ENCODE results near the gene PYY.
"Not testable (repeated sequence)": the region's sequence is repeated elsewhere in the genome, so short reads cannot be mapped to it uniquely, and the experiment has no call there.

The PYY gene

GRCh38 chr17:43978078-43978477 lies 24.3 kb upstream of the PYY start:
- no peaks in the 10 kb centered on the region for H3K9me3 ChIP-seq (ENCODE audit: control insufficient read depth, low read length)
- no peak overlapping the region for H3K4me3 ChIP-seq (ENCODE audit: extremely low read depth, insufficient read depth, low read length, poor library complexity, severe bottlenecking)
- no peaks in the 10 kb centered on the region for H3K4me1 ChIP-seq (ENCODE audit: control insufficient read depth, insufficient read depth, low read length, poor library complexity, severe bottlenecking)
- H3K27ac ChIP-seq (ENCODE audit: low read depth, low read length, severe bottlenecking): no peak overlapping the region
- 76 to 86% methylated on average over 2 of the region's 2 CpGs for WGBS, 2 experiments (ENCODE audit: insufficient coverage in 2 of 2)
- no peaks in the 10 kb centered on the region for H3K36me3 ChIP-seq (ENCODE audit: control insufficient read depth, insufficient read depth, low read length)

- Histone ChIP-seq H3K4me3 (ENCODE audit: extremely low read depth, insufficient read depth, low read length, poor library complexity, severe bottlenecking) (no peak overlapping the region), H3K9me3 (ENCODE audit: control insufficient read depth, low read length) (no peaks in the 10 kb centered on the region), H3K4me1 (ENCODE audit: control insufficient read depth, insufficient read depth, low read length, poor library complexity, severe bottlenecking) (no peaks in the 10 kb centered on the region), H3K36me3 (ENCODE audit: control insufficient read depth, insufficient read depth, low read length) (no peaks in the 10 kb centered on the region), H3K27ac (ENCODE audit: low read depth, low read length, severe bottlenecking) (no peak overlapping the region)
- 64 to 80% methylated on average over 8 of the region's 9 CpGs for WGBS, 2 experiments (ENCODE audit: insufficient coverage in 2 of 2)
Observed at GRCh38 chr17:43976963-43977837, 23.5 kb upstream of the PYY start.

- no CpG with 5 or more reads among the region's 27 CpGs for WGBS, 2 experiments (ENCODE audit: insufficient coverage in 2 of 2)
- H3K9me3 ChIP-seq (ENCODE audit: control insufficient read depth, low read length): no peaks in the 10 kb centered on the region
- no peak overlapping the region for H3K4me3 ChIP-seq (ENCODE audit: extremely low read depth, insufficient read depth, low read length, poor library complexity, severe bottlenecking)
- no peaks in the 10 kb centered on the region for H3K36me3 ChIP-seq (ENCODE audit: control insufficient read depth, insufficient read depth, low read length)
- H3K4me1 ChIP-seq (ENCODE audit: control insufficient read depth, insufficient read depth, low read length, poor library complexity, severe bottlenecking): no peaks in the 10 kb centered on the region
- H3K27ac ChIP-seq (ENCODE audit: low read depth, low read length, severe bottlenecking): no peak overlapping the region
Observed at GRCh38 chr17:43975898-43976297, 22.2 kb upstream of the PYY start.

GRCh38 chr17:43974382-43975266 lies 20.9 kb upstream of the PYY start:
- Histone ChIP-seq H3K36me3 (ENCODE audit: control insufficient read depth, insufficient read depth, low read length) (no peaks in the 10 kb centered on the region), H3K4me1 (ENCODE audit: control insufficient read depth, insufficient read depth, low read length, poor library complexity, severe bottlenecking) (no peaks in the 10 kb centered on the region), H3K9me3 (ENCODE audit: control insufficient read depth, low read length) (no peaks in the 10 kb centered on the region), H3K4me3 (ENCODE audit: extremely low read depth, insufficient read depth, low read length, poor library complexity, severe bottlenecking) (no peak overlapping the region), H3K27ac (ENCODE audit: low read depth, low read length, severe bottlenecking) (no peak overlapping the region)
- 80 to 83% methylated on average over 4 to 11 of the region's 14 CpGs for WGBS, 2 experiments (ENCODE audit: insufficient coverage in 2 of 2)

GRCh38 chr17:43972444-43973212 lies 18.9 kb upstream of the PYY start:
- H3K27ac ChIP-seq (ENCODE audit: low read depth, low read length, severe bottlenecking); H3K9me3 ChIP-seq (ENCODE audit: control insufficient read depth, low read length): not testable (repeated sequence)
- WGBS, 2 experiments (ENCODE audit: insufficient coverage in 2 of 2): 84 to 89% methylated on average over 19 to 21 of the region's 22 CpGs

GRCh38 chr17:43971436-43971835 lies 17.7 kb upstream of the PYY start:
- no CpG with 5 or more reads among the region's 2 CpGs for WGBS, 2 experiments (ENCODE audit: insufficient coverage in 2 of 2)
- H3K4me3 ChIP-seq (ENCODE audit: extremely low read depth, insufficient read depth, low read length, poor library complexity, severe bottlenecking); H3K36me3 ChIP-seq (ENCODE audit: control insufficient read depth, insufficient read depth, low read length); H3K4me1 ChIP-seq (ENCODE audit: control insufficient read depth, insufficient read depth, low read length, poor library complexity, severe bottlenecking); H3K27ac ChIP-seq (ENCODE audit: low read depth, low read length, severe bottlenecking); H3K9me3 ChIP-seq (ENCODE audit: control insufficient read depth, low read length): not testable (repeated sequence)

More at GRCh38 chr17:43972444-43973212, 18.9 kb upstream of the PYY start:
- H3K36me3 ChIP-seq (ENCODE audit: control insufficient read depth, insufficient read depth, low read length); H3K4me3 ChIP-seq (ENCODE audit: extremely low read depth, insufficient read depth, low read length, poor library complexity, severe bottlenecking); H3K4me1 ChIP-seq (ENCODE audit: control insufficient read depth, insufficient read depth, low read length, poor library complexity, severe bottlenecking): not testable (repeated sequence)

GRCh38 chr17:43970366-43970765 lies 16.6 kb upstream of the PYY start:
- 84 to 92% methylated on average over 2 to 3 of the region's 4 CpGs for whole genome bisulfite sequencing, 2 experiments (ENCODE audit: insufficient coverage in 2 of 2)
- Histone ChIP-seq H3K4me1 (ENCODE audit: control insufficient read depth, insufficient read depth, low read length, poor library complexity, severe bottlenecking) (no peaks in the 10 kb centered on the region), H3K36me3 (ENCODE audit: control insufficient read depth, insufficient read depth, low read length) (no peaks in the 10 kb centered on the region), H3K4me3 (ENCODE audit: extremely low read depth, insufficient read depth, low read length, poor library complexity, severe bottlenecking) (no peak overlapping the region), H3K27ac (ENCODE audit: low read depth, low read length, severe bottlenecking) (no peak overlapping the region), H3K9me3 (ENCODE audit: control insufficient read depth, low read length) (no peaks in the 10 kb centered on the region)

GRCh38 chr17:43967251-43967875 lies 13.6 kb upstream of the PYY start:
- 84 to 93% methylated on average over 3 to 6 of the region's 9 CpGs for WGBS, 2 experiments (ENCODE audit: insufficient coverage in 2 of 2)
- Histone ChIP-seq H3K4me1 (ENCODE audit: control insufficient read depth, insufficient read depth, low read length, poor library complexity, severe bottlenecking) (no peaks in the 10 kb centered on the region), H3K4me3 (ENCODE audit: extremely low read depth, insufficient read depth, low read length, poor library complexity, severe bottlenecking) (no peak overlapping the region), H3K27ac (ENCODE audit: low read depth, low read length, severe bottlenecking) (no peak overlapping the region), H3K36me3 (ENCODE audit: control insufficient read depth, insufficient read depth, low read length) (no peaks in the 10 kb centered on the region), H3K9me3 (ENCODE audit: control insufficient read depth, low read length) (no peaks in the 10 kb centered on the region)

- WGBS, 2 experiments (ENCODE audit: insufficient coverage in 2 of 2): 80 to 96% methylated on average over 1 to 3 of the region's 3 CpGs
- Histone ChIP-seq H3K36me3 (ENCODE audit: control insufficient read depth, insufficient read depth, low read length) (no peaks in the 10 kb centered on the region), H3K4me1 (ENCODE audit: control insufficient read depth, insufficient read depth, low read length, poor library complexity, severe bottlenecking) (no peaks in the 10 kb centered on the region), H3K27ac (ENCODE audit: low read depth, low read length, severe bottlenecking) (no peak overlapping the region), H3K9me3 (ENCODE audit: control insufficient read depth, low read length) (no peaks in the 10 kb centered on the region), H3K4me3 (ENCODE audit: extremely low read depth, insufficient read depth, low read length, poor library complexity, severe bottlenecking) (no peak overlapping the region)
Observed at GRCh38 chr17:43966276-43966675, 12.5 kb upstream of the PYY start.

GRCh38 chr17:43962479-43962878 lies 8.7 kb upstream of the PYY start:
- H3K4me1 ChIP-seq (ENCODE audit: control insufficient read depth, insufficient read depth, low read length, poor library complexity, severe bottlenecking): no peaks in the 10 kb centered on the region
- no peaks in the 10 kb centered on the region for H3K36me3 ChIP-seq (ENCODE audit: control insufficient read depth, insufficient read depth, low read length)
- no peak overlapping the region for H3K4me3 ChIP-seq (ENCODE audit: extremely low read depth, insufficient read depth, low read length, poor library complexity, severe bottlenecking)
- H3K27ac ChIP-seq (ENCODE audit: low read depth, low read length, severe bottlenecking): no peak overlapping the region
- 73 to 77% methylated on average over 7 of the region's 7 CpGs for WGBS, 2 experiments (ENCODE audit: insufficient coverage in 2 of 2)
- H3K9me3 ChIP-seq (ENCODE audit: control insufficient read depth, low read length): no peaks in the 10 kb centered on the region
